PC-3 (cell line): ENCODE data around the gene LAMA5. TPM values are rescaled to one million over a fixed set of nuclear protein-coding genes. Genes with fewer than 3 reads are reported as not detected.

Source experiments
- ATAC-seq: fragments of 200-7000 bp; cut with Tn5 transposase; 2 replicates; pipeline ENCODE4 v1.9.1; 2020; ENCODE audit warnings: mild to moderate bottlenecking, moderate library complexity
- BruUV-seq: library from RNA; stranded (reverse); fragments of 400-500 nt; replicated peaks from 2 replicates; lab custom pipeline; 2021; lab: Mats Ljungman, UMichigan
- CTCF ChIA-PET: fragments of 300-600 bp; sonication (Branson Sonifier 250); formaldehyde crosslinking; loops from one replicate; lab custom pipeline; 2022; ENCODE audit warnings: antibody characterized with exemption; lab: Charles Lee
- POLR2A ChIA-PET: fragments of 300-600 bp; sonication (Branson Sonifier 250); formaldehyde crosslinking; loops from one replicate; lab custom pipeline; 2022; ENCODE audit warnings: antibody characterized with exemption; ENCODE audit not compliant: unreplicated experiment; lab: Charles Lee
- DNase-seq: peaks from one replicate; pipeline ENCODE4 v3.0.0-alpha.2; 2015
- H2AFZ ChIP-seq: fragments of 300-600 bp; sonication (generic); 2 replicates; pipeline ENCODE4 v1.6.0; 2016; ENCODE audit warnings: antibody characterized with exemption, low read length
- H3F3A ChIP-seq: fragments of 300-600 bp; sonication (generic); one replicate; pipeline ENCODE4 v1.6.0; 2017; ENCODE audit warnings: antibody characterized with exemption, low read length, control low read depth, mild to moderate bottlenecking; ENCODE audit not compliant: unreplicated experiment
- H3K27ac ChIP-seq: fragments of 300-600 bp; sonication (generic); 2 replicates; pipeline ENCODE4 v1.5.1; 2016; ENCODE audit warnings: mild to moderate bottlenecking, low read length
- H3K27me3 ChIP-seq: fragments of 300-600 bp; sonication (generic); 2 replicates; pipeline ENCODE4 v1.6.1; 2016; ENCODE audit warnings: low read length, mixed read lengths
- H3K36me3 ChIP-seq: fragments of 300-600 bp; sonication (generic); 2 replicates; pipeline ENCODE4 v1.6.1; 2016; ENCODE audit warnings: low read depth, mixed run types, low read length, mixed read lengths
- H3K4me1 ChIP-seq: fragments of 300-600 bp; sonication (generic); 2 replicates; pipeline ENCODE4 v1.5.1; 2016; ENCODE audit warnings: low read length; ENCODE audit not compliant: insufficient read depth
- H3K4me2 ChIP-seq: fragments of 300-600 bp; sonication (generic); 2 replicates; pipeline ENCODE4 v1.6.0; 2016; ENCODE audit warnings: low read length
- H3K4me3 ChIP-seq: fragments of 300-600 bp; sonication (generic); 2 replicates; pipeline ENCODE4 v1.5.1; 2016; ENCODE audit warnings: mild to moderate bottlenecking, low read length, mixed read lengths
- H3K79me2 ChIP-seq: fragments of 300-600 bp; sonication (generic); 2 replicates; pipeline ENCODE4 v1.6.1; 2017; ENCODE audit warnings: low read length, mixed read lengths
- H3K9ac ChIP-seq: fragments of 300-600 bp; sonication (generic); 2 replicates; pipeline ENCODE4 v1.6.0; 2016; ENCODE audit warnings: mild to moderate bottlenecking, low read length
- H3K9me2 ChIP-seq: fragments of 300-600 bp; sonication (generic); replicated peaks from 2 replicates; pipeline ENCODE4 v1.6.1; 2016; ENCODE audit warnings: mixed run types, low read length, mixed read lengths
- H3K9me3 ChIP-seq: fragments of 300-600 bp; sonication (generic); 2 replicates; pipeline ENCODE4 v1.6.1; 2016; ENCODE audit warnings: low read length, mixed read lengths
- H4K20me1 ChIP-seq: fragments of 300-600 bp; sonication (generic); 2 replicates; pipeline ENCODE4 v1.6.1; 2016; ENCODE audit warnings: low read length, mixed read lengths
- EZH2 ChIP-seq: fragments of 300-600 bp; sonication (generic); IDR thresholded peaks from one replicate; pipeline ENCODE4 v1.6.1; 2017; ENCODE audit warnings: antibody characterized with exemption, mild to moderate bottlenecking, low read length; ENCODE audit not compliant: unreplicated experiment
- EZH2phosphoT487 ChIP-seq: fragments of 300-600 bp; sonication (generic); IDR thresholded peaks from 2 replicates; pipeline ENCODE4 v1.6.1; 2018; ENCODE audit warnings: mild to moderate bottlenecking, antibody characterized with exemption, low read length, borderline replicate concordance
- intact Hi-C: fragments of 100-400 bp; cut with micrococcal nuclease; formaldehyde crosslinking; loops from 2 replicates; pipeline ENCODE4 v1.9.0; 2023
- total RNA-seq: library from RNA; depleted of rRNA; stranded (reverse); fragments of >200 nt; gene quantifications from 2 replicates; pipeline ENCODE4 v1.2.3, GENCODE V29; 2014
- TF ChIP-seq, protein P1 (sequence below): fragments of 300-600 bp; sonication (generic); conservative IDR thresholded peaks from 2 replicates; pipeline ENCODE4 v1.5.1; 2017; ENCODE audit warnings: antibody characterized with exemption, low read depth, mild to moderate bottlenecking, low read length

LAMA5 gene
- total RNA-seq, 1 experiment from 2014 or later = 196 TPM

GRCh38 chr20:62285151-62285550, 82.0 kb downstream of the LAMA5 start:
- Histone ChIP-seq H3K9me3 (no peaks in the 10 kb centered on the region), H3F3A (no peaks in the 10 kb centered on the region), H3K36me3 (peaks cover 21% of the 10 kb centered on the region; the same call in 1 of the 2 replicates), H4K20me1 (no peaks in the 10 kb centered on the region), H3K4me2 (no peak overlapping the region), H3K27ac (no peak overlapping the region), H3K9ac (no peak overlapping the region), H3K4me1 (no peaks in the 10 kb centered on the region), H3K4me3 (no peak overlapping the region), H3K9me2 (no peaks in the 10 kb centered on the region), H2AFZ (no peak overlapping the region), H3K27me3 (no peaks in the 10 kb centered on the region), H3K79me2 (no peaks in the 10 kb centered on the region)
- no TSS peak for BruUV-seq
- DNase-seq = no peak
- POLR2A ChIA-PET = no interaction called here
- no peak for TF ChIP-seq EZH2phosphoT487
- TF ChIP-seq, protein P1, sequence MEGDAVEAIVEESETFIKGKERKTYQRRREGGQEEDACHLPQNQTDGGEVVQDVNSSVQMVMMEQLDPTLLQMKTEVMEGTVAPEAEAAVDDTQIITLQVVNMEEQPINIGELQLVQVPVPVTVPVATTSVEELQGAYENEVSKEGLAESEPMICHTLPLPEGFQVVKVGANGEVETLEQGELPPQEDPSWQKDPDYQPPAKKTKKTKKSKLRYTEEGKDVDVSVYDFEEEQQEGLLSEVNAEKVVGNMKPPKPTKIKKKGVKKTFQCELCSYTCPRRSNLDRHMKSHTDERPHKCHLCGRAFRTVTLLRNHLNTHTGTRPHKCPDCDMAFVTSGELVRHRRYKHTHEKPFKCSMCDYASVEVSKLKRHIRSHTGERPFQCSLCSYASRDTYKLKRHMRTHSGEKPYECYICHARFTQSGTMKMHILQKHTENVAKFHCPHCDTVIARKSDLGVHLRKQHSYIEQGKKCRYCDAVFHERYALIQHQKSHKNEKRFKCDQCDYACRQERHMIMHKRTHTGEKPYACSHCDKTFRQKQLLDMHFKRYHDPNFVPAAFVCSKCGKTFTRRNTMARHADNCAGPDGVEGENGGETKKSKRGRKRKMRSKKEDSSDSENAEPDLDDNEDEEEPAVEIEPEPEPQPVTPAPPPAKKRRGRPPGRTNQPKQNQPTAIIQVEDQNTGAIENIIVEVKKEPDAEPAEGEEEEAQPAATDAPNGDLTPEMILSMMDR = no peak
- no peak for TF ChIP-seq EZH2
- no peak for ATAC-seq
- CTCF ChIA-PET = no interaction called here
- intact Hi-C loops = no loop called here

DNA sequence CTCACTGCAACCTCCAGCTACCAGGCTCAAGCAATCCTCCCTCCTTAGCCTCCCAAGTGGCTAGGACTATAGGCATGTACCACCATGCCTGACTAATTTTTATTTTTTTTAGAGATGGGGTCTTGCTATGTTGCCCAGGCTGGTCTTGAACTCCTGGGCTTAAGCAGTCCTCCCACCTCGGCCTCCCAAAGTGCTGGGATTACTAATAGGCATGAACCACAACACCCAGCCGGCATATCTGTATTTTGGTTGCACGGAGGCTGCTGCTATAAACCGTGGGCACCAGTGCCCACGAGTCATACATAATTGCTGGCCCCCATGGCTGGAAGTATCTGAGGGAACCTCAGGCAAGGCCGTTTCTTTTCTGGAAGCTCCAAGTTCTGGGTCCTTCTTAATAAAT, 82.7 kb downstream of the LAMA5 start:
- H3K9me2 ChIP-seq = no peaks in the 10 kb centered on the region
- no peak overlapping the region for H3K9ac ChIP-seq
- H3K4me1 ChIP-seq = no peaks in the 10 kb centered on the region
- H3K4me2 ChIP-seq = no peak overlapping the region
- peaks cover 28% of the 10 kb centered on the region; the same call in 1 of the 2 replicates for H3K36me3 ChIP-seq
- no peaks in the 10 kb centered on the region for H3F3A ChIP-seq
- H2AFZ ChIP-seq = no peak overlapping the region
- CTCF ChIA-PET = no interaction called here
- intact Hi-C loops = no loop called here
- no peaks in the 10 kb centered on the region for H3K9me3 ChIP-seq
- DNase-seq = no peak
- no peak for ATAC-seq
- POLR2A ChIA-PET = no interaction called here
- H3K27me3 ChIP-seq = no peaks in the 10 kb centered on the region
- H3K27ac ChIP-seq = no peak overlapping the region
- H3K79me2 ChIP-seq = no peaks in the 10 kb centered on the region
- TF ChIP-seq EZH2phosphoT487 (no peak), EZH2 (no peak)
- TF ChIP-seq, protein P1 = no peak
- no peak overlapping the region for H3K4me3 ChIP-seq
- BruUV-seq = no TSS peak
- H4K20me1 ChIP-seq = no peaks in the 10 kb centered on the region

GRCh38 chr20:62282877-62283503, 84.1 kb downstream of the LAMA5 start:
- ATAC-seq = no peak
- CTCF ChIA-PET = no interaction called here

More at GRCh38 chr20:62282877-62283503, 84.1 kb downstream of the LAMA5 start:
- no peaks in the 10 kb centered on the region for H3K79me2 ChIP-seq
- DNase-seq = no peak
- no peak overlapping the region for H3K27ac ChIP-seq
- no peak for TF ChIP-seq EZH2phosphoT487
- TF ChIP-seq EZH2 = no peak
- TF ChIP-seq, protein P1 = no peak
- peaks cover 29% of the 10 kb centered on the region; the same call in 1 of the 2 replicates for H3K36me3 ChIP-seq
- intact Hi-C loops = no loop called here
- H3K9me3 ChIP-seq = no peaks in the 10 kb centered on the region
- no peak overlapping the region for H2AFZ ChIP-seq
- no peaks in the 10 kb centered on the region for H3F3A ChIP-seq
- no peaks in the 10 kb centered on the region for H3K9me2 ChIP-seq
- H4K20me1 ChIP-seq = no peaks in the 10 kb centered on the region
- POLR2A ChIA-PET = no interaction called here
- H3K4me2 ChIP-seq = no peak overlapping the region
- H3K4me1 ChIP-seq = no peaks in the 10 kb centered on the region
- no peaks in the 10 kb centered on the region for H3K27me3 ChIP-seq
- BruUV-seq = no TSS peak
- H3K4me3 ChIP-seq = no peak overlapping the region
- H3K9ac ChIP-seq = no peak overlapping the region
